Thoracic aorta (tissue), 2 donors: Measurements from ENCODE around the gene GATA2. TPM values are rescaled to one million over a fixed set of nuclear protein-coding genes. Genes with fewer than 3 reads are reported as not detected.

Experiments used
- ATAC-seq: fragments of 150-250 bp; one replicate; pipeline ENCODE4 v1.8.0; 2017; ENCODE audit warnings: low read depth; ENCODE audit not compliant: insufficient number of reproducible peaks, low FRiP score
- DNase-seq: peaks from one replicate; pipeline ENCODE4 v3.0.0-alpha.2; 2020; ENCODE audit warnings: low spot score
- H3K27ac ChIP-seq, 2 donors: fragments of 200-600 bp; sonication (generic); 1 replicate in 1 of 2; 2 replicates in 1 of 2; pipeline ENCODE4 v1.5.1; 2016; ENCODE audit warnings: mild to moderate bottlenecking in 2 of 2, moderate library complexity in 2 of 2
- H3K27me3 ChIP-seq: fragments of 200-600 bp; sonication (generic); replicated peaks from 2 replicates; pipeline ENCODE4 v1.6.0; 2016; ENCODE audit warnings: mild to moderate bottlenecking; ENCODE audit not compliant: insufficient read depth
- H3K36me3 ChIP-seq: fragments of 200-600 bp; sonication (generic); one replicate; pipeline ENCODE4 v1.5.1; 2016
- H3K4me1 ChIP-seq, 2 donors: fragments of 200-600 bp; sonication (generic); 1 replicate in 1 of 2; 2 replicates in 1 of 2; pipeline versions ENCODE4 v1.5.1 to v1.6.0; 2016; ENCODE audit warnings: low read depth in 2 of 2, mild to moderate bottlenecking in 1 of 2; ENCODE audit not compliant: control insufficient read depth in 1 of 2
- H3K4me3 ChIP-seq: fragments of 200-600 bp; sonication (generic); 2 replicates; pipeline ENCODE4 v1.5.1; 2016; ENCODE audit warnings: mild to moderate bottlenecking
- H3K9me3 ChIP-seq: fragments of 200-600 bp; sonication (generic); 2 replicates; pipeline ENCODE4 v1.5.1; 2016
- CTCF ChIP-seq: fragments of 200-600 bp; sonication (generic); IDR thresholded peaks from one replicate; pipeline ENCODE4 v1.5.1; 2019; ENCODE audit warnings: antibody characterized with exemption
- total RNA-seq, 2 donors: library from RNA; depleted of rRNA; stranded (reverse); fragments of >200 nt; gene quantifications; one replicate each; pipeline versions ENCODE4 v1.1.0 to v1.2.3, GENCODE V29; 2016

Gene GATA2
- total RNA-seq, 2 donors from 2014 or later = 5.2 to 21.3 TPM

GRCh38 chr3:128505771-128506170 lies 12.8 kb upstream of the GATA2 start:
- Histone ChIP-seq H3K27ac (no peak overlapping the region), H3K27me3 (no peaks in the 10 kb centered on the region), H3K4me3 (no peak overlapping the region), H3K4me1 (no peaks in the 10 kb centered on the region), H3K9me3 (no peaks in the 10 kb centered on the region), H3K36me3 (no peaks in the 10 kb centered on the region)
- DNase-seq = no peak
- TF ChIP-seq CTCF = no peak
- ATAC-seq = no peak

GRCh38 chr3:128504963-128505730 lies 12.1 kb upstream of the GATA2 start:
- no peak for ATAC-seq
- Histone ChIP-seq H3K9me3 (no peaks in the 10 kb centered on the region), H3K4me3 (no peak overlapping the region), H3K27me3 (no peaks in the 10 kb centered on the region), H3K4me1 (no peaks in the 10 kb centered on the region), H3K36me3 (no peaks in the 10 kb centered on the region), H3K27ac (no peak overlapping the region)
- no peak for TF ChIP-seq CTCF
- no peak for DNase-seq

- H3K27me3 ChIP-seq = peaks cover 1% of the 10 kb centered on the region
Measured at GRCh38 chr3:128504533-128504915, 11.5 kb upstream of the GATA2 start.

GRCh38 chr3:128503751-128504532 lies 10.9 kb upstream of the GATA2 start:
- H3K9me3 ChIP-seq = no peaks in the 10 kb centered on the region
- H3K27me3 ChIP-seq = peaks cover 7% of the 10 kb centered on the region
- no peaks in the 10 kb centered on the region for H3K4me1 ChIP-seq
- no peak overlapping the region for H3K4me3 ChIP-seq
- no peaks in the 10 kb centered on the region for H3K36me3 ChIP-seq
- DNase-seq (no peak), ATAC-seq (no peak)
- no peak overlapping the region for H3K27ac ChIP-seq
- no peak for TF ChIP-seq CTCF

More at GRCh38 chr3:128504533-128504915, 11.5 kb upstream of the GATA2 start:
- no peak for DNase-seq
- TF ChIP-seq CTCF = no peak
- H3K9me3 ChIP-seq = no peaks in the 10 kb centered on the region
- H3K27ac ChIP-seq = no peak overlapping the region
- no peak overlapping the region for H3K4me3 ChIP-seq
- ATAC-seq = no peak
- H3K36me3 ChIP-seq = no peaks in the 10 kb centered on the region
- no peaks in the 10 kb centered on the region for H3K4me1 ChIP-seq

GRCh38 chr3:128503164-128503651 lies 10.2 kb upstream of the GATA2 start:
- no peak for DNase-seq
- no peaks in the 10 kb centered on the region for H3K9me3 ChIP-seq
- no peak for TF ChIP-seq CTCF
- no peak overlapping the region for H3K4me3 ChIP-seq
- peaks cover 0 to 2% of the 10 kb centered on the region in 2 donors for H3K4me1 ChIP-seq
- no peak for ATAC-seq
- no peaks in the 10 kb centered on the region for H3K36me3 ChIP-seq
- no peak overlapping the region for H3K27ac ChIP-seq
- peaks cover 14% of the 10 kb centered on the region for H3K27me3 ChIP-seq
